PFSK-1 (cell line): ENCODE results near the gene GPC3.

Source experiments
- FOXP2 ChIP-seq: optimal IDR thresholded peaks from 2 replicates; pipeline ENCODE3; 2011; ENCODE audit warnings: borderline replicate concordance, control low read depth, inconsistent platforms; ENCODE audit not compliant: insufficient read depth; ENCODE audit errors: extremely low read length, extremely low read depth
- POLR2AphosphoS5 ChIP-seq: IDR thresholded peaks from 2 replicates; pipeline ENCODE4 v1.6.1; 2012; ENCODE audit warnings: low read depth, mild to moderate bottlenecking, control low read depth, low read length, moderate library complexity
- SIN3A ChIP-seq: IDR thresholded peaks from 2 replicates; pipeline ENCODE4 v1.6.1; 2012; ENCODE audit warnings: mild to moderate bottlenecking, low read length, moderate library complexity, borderline replicate concordance; ENCODE audit not compliant: insufficient read depth
- TAF1 ChIP-seq: IDR thresholded peaks from 2 replicates; pipeline ENCODE4 v1.6.1; 2012; ENCODE audit warnings: low read length, control low read depth, borderline replicate concordance; ENCODE audit not compliant: insufficient read depth
- TF ChIP-seq, protein P1 (sequence below), 2 experiments: IDR thresholded peaks; 2 replicates each; pipeline versions ENCODE4 v1.6.1 to v1.8.0; 2011 to 2012; ENCODE audit warnings: low read depth in 2 of 2, low read length in 2 of 2, control low read depth in 1 of 2, inconsistent platforms in 1 of 2, mild to moderate bottlenecking in 1 of 2, moderate library complexity in 1 of 2; ENCODE audit not compliant: insufficient read depth in 1 of 2

GPC3 gene

DNA sequence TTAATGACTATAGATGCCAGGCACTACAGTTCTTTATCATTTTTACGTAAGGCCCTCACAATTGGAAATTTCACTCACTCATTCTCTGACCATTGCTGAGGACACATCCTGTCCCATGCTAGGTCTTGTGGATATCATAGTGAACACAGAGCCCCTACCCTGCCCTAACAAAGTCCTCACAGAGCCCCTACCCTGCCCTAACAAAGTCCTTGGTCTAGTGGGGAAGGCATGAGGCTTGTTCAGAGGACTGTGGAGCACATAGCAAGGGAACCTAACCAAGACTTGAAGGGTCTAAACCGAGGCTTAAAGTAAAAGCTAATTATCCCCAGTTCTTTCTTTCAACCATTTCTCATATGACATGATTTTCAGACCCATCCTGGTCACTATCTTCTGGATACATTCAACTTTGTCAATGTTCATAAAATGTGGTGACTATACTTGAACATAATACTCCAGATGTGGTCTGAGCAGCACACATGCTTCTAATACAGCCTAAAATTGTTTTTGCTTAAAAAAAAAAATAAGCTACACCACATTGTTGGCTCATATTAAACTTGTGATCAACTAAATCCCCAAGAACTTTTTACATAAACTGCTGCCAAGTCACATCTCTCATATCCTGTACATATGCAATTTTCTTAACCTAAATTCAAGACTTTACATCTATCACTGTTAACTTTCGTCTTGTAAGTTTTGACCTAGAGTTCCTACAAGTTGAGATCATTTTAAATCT is 77.0 kb downstream of the GPC3 start:
- no peak for TF ChIP-seq TAF1
- TF ChIP-seq POLR2AphosphoS5: no peak
- no peak for TF ChIP-seq SIN3A
- TF ChIP-seq, protein P1, sequence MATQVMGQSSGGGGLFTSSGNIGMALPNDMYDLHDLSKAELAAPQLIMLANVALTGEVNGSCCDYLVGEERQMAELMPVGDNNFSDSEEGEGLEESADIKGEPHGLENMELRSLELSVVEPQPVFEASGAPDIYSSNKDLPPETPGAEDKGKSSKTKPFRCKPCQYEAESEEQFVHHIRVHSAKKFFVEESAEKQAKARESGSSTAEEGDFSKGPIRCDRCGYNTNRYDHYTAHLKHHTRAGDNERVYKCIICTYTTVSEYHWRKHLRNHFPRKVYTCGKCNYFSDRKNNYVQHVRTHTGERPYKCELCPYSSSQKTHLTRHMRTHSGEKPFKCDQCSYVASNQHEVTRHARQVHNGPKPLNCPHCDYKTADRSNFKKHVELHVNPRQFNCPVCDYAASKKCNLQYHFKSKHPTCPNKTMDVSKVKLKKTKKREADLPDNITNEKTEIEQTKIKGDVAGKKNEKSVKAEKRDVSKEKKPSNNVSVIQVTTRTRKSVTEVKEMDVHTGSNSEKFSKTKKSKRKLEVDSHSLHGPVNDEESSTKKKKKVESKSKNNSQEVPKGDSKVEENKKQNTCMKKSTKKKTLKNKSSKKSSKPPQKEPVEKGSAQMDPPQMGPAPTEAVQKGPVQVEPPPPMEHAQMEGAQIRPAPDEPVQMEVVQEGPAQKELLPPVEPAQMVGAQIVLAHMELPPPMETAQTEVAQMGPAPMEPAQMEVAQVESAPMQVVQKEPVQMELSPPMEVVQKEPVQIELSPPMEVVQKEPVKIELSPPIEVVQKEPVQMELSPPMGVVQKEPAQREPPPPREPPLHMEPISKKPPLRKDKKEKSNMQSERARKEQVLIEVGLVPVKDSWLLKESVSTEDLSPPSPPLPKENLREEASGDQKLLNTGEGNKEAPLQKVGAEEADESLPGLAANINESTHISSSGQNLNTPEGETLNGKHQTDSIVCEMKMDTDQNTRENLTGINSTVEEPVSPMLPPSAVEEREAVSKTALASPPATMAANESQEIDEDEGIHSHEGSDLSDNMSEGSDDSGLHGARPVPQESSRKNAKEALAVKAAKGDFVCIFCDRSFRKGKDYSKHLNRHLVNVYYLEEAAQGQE (IDR thresholded peaks at IDR 0.05; ENCODE audit: insufficient read depth in 1 of 2, low read depth in 2 of 2, low read length in 2 of 2): no peak
- no peak for TF ChIP-seq FOXP2

DNA sequence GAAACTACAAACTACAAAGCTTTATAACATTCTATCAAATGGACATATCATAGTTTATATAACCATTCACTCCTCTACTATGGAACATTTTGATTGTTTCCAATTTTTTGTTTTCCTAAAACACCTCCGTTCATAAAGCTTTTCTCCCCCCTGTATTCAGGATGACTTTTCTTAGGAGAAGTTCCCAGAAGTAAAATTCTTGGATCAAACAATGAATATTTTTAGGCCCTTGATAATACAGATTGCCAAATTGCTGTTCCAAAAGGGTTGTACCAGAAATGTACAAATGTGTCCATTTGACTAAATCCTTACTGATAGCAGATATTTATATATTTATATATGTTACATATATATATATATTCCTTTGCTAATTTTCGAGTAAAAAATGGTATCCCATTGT is 77.8 kb downstream of the GPC3 start:
- TF ChIP-seq TAF1 (no peak), FOXP2 (no peak), POLR2AphosphoS5 (no peak), SIN3A (no peak)
- TF ChIP-seq, protein P1 (IDR thresholded peaks at IDR 0.05; ENCODE audit: insufficient read depth in 1 of 2, low read depth in 2 of 2, low read length in 2 of 2): no peak

DNA sequence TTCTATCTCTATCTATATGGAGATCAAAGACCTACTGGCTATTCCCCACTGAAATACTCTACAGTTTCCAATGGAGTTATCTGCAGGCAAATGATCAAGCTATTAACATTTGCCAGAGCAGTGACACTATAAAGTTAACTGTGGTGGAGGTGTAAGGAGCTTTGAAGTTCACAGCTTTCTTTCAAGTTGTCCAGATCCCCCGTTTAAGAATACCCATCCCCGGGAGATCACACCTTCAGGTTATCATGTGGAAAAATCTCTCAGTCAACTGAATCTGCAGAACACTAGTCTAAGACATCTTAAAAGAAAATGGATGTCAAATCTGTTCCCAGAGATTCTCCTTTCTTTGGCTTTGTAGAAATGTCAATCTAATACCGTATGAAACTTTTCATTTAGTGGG is 80.1 kb downstream of the GPC3 start:
- TF ChIP-seq, protein P1 (IDR thresholded peaks at IDR 0.05; ENCODE audit: insufficient read depth in 1 of 2, low read depth in 2 of 2, low read length in 2 of 2): no peak
- TF ChIP-seq TAF1: no peak

DNA sequence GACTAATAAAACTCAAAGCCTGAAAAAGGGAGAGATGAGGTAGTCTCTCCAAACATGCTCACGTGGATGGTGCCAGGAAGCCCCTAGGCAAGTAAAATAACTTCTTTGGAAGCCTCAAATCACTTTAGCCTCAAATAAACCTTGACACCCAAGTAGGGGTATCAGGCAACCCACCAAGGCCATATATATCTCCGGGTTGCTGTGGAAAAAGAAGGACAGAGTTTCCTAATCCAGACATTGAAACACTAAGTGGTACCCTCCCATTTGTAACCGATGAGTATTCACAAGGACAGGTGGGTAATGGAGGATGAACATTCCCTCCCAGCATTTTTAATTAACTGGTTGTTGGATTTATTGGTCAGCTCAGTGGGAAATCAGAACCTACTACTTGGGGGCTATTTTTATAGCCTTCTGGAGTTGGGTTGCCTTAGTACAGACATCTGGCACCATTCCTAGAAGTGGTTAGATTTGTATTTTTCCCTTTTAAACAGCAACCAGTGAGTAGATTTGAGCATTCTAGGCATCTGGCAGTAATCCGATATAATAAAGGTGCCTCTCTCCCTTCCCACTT is 87.7 kb downstream of the GPC3 start:
- no peak for TF ChIP-seq FOXP2
- TF ChIP-seq POLR2AphosphoS5: no peak
- no peak for TF ChIP-seq TAF1
- no peak for TF ChIP-seq SIN3A
- TF ChIP-seq, protein P1 (IDR thresholded peaks at IDR 0.05; ENCODE audit: insufficient read depth in 1 of 2, low read depth in 2 of 2, low read length in 2 of 2): no peak

DNA sequence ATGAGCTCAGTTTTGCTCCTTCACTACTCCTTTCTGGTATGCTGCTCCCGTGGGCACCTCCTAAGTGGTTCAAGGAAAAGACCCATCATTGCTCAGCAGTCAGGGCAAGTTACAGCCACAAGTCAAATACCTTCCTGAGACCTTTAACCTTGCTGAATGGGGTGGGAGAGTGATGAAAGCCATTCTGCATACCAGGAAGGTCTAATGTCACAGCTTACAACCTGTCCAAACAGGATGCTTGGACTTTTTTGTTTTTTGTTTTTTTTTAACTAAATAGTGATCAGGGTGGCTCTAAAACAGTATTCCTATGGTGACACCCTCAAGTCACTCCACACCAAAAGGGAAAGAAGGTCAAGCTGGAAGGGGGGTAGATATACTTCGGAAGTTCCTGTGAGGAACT is 93.1 kb downstream of the GPC3 start:
- TF ChIP-seq FOXP2: no peak
- TF ChIP-seq TAF1: no peak
- TF ChIP-seq, protein P1 (IDR thresholded peaks at IDR 0.05; ENCODE audit: insufficient read depth in 1 of 2, low read depth in 2 of 2, low read length in 2 of 2): no peak
- TF ChIP-seq SIN3A: no peak
- TF ChIP-seq POLR2AphosphoS5: no peak
